OCI-LY7 (cell line): Measurements from ENCODE around the gene PTPRN. TPM values are rescaled to one million over a fixed set of nuclear protein-coding genes. Genes with fewer than 3 reads are reported as not detected.

ENCODE experiments used
- BruUV-seq: library from RNA; stranded (reverse); fragments of 400-500 nt; replicated peaks from 2 replicates; lab custom pipeline; 2021; lab: Mats Ljungman, UMichigan
- CTCF ChIA-PET: fragments of 300-600 bp; sonication (Branson Sonifier 250); formaldehyde crosslinking; loops from one replicate; lab custom pipeline; 2022; ENCODE audit warnings: antibody characterized with exemption; ENCODE audit not compliant: unreplicated experiment; lab: Charles Lee
- POLR2A ChIA-PET: fragments of 300-600 bp; sonication (Branson Sonifier 250); formaldehyde crosslinking; loops from one replicate; lab custom pipeline; 2022; ENCODE audit warnings: antibody characterized with exemption; lab: Charles Lee
- DNase-seq: peaks from one replicate; pipeline ENCODE4 v3.0.0-alpha.2; 2015; ENCODE audit warnings: low spot score
- H2AFZ ChIP-seq: fragments of 200-600 bp; sonication (generic), shearing (Covaris generic); 2 replicates; pipeline ENCODE4 v1.6.1; 2014; ENCODE audit warnings: mild to moderate bottlenecking, antibody characterized with exemption, low read length, moderate library complexity
- H3K27ac ChIP-seq: fragments of 200-600 bp; sonication (generic); 2 replicates; pipeline ENCODE4 v1.5.1; 2014; ENCODE audit warnings: mixed run types, low read depth, mild to moderate bottlenecking, moderate library complexity, low read length, inconsistent platforms; ENCODE audit not compliant: poor library complexity, severe bottlenecking
- H3K36me3 ChIP-seq: fragments of 200-600 bp; sonication (generic); 2 replicates; pipeline ENCODE4 v1.6.1; 2014; ENCODE audit warnings: mild to moderate bottlenecking, antibody characterized with exemption, low read length, moderate library complexity, mixed read lengths; ENCODE audit not compliant: insufficient read depth
- H3K4me1 ChIP-seq: fragments of 200-600 bp; sonication (generic); 2 replicates; pipeline ENCODE4 v1.5.1; 2014; ENCODE audit warnings: mild to moderate bottlenecking, low read length; ENCODE audit not compliant: insufficient read depth, poor library complexity, severe bottlenecking
- H3K4me2 ChIP-seq: fragments of 200-600 bp; sonication (generic); 2 replicates; pipeline ENCODE4 v1.6.1; 2014; ENCODE audit warnings: mild to moderate bottlenecking, low read length
- H3K4me3 ChIP-seq: fragments of 200-600 bp; sonication (generic); 2 replicates; pipeline ENCODE4 v1.5.1; 2014; ENCODE audit warnings: mild to moderate bottlenecking, low read depth, low read length; ENCODE audit not compliant: poor library complexity, severe bottlenecking
- H3K79me2 ChIP-seq: fragments of 200-600 bp; sonication (generic); 2 replicates; pipeline ENCODE4 v1.6.1; 2016; ENCODE audit warnings: low read depth, mild to moderate bottlenecking, low read length, moderate library complexity, mixed read lengths; ENCODE audit not compliant: insufficient read depth
- H3K9me2 ChIP-seq: fragments of 200-600 bp; sonication (generic); 2 replicates; pipeline ENCODE4 v1.6.1; 2016; ENCODE audit warnings: mild to moderate bottlenecking, low read length, mixed read lengths; ENCODE audit not compliant: insufficient read depth
- H3K9me3 ChIP-seq: fragments of 200-600 bp; sonication (generic); 2 replicates; pipeline ENCODE4 v1.6.1; 2014; ENCODE audit warnings: mild to moderate bottlenecking, mixed run types, low read length, mixed read lengths
- H4K20me1 ChIP-seq: fragments of 200-600 bp; sonication (generic); 2 replicates; pipeline ENCODE4 v1.6.1; 2014; ENCODE audit warnings: mild to moderate bottlenecking, antibody characterized with exemption, low read length, moderate library complexity, mixed read lengths; ENCODE audit not compliant: insufficient read depth
- CTCF ChIP-seq: fragments of 200-600 bp; sonication (generic); conservative IDR thresholded peaks from 2 replicates; pipeline ENCODE4 v1.5.1; 2014; ENCODE audit warnings: mild to moderate bottlenecking, antibody characterized with exemption, low read length, moderate library complexity, mixed read lengths
- EZH2phosphoT487 ChIP-seq: fragments of 200-600 bp; sonication (generic); IDR thresholded peaks from 2 replicates; pipeline ENCODE4 v1.6.1; 2018; ENCODE audit warnings: low read depth, borderline replicate concordance, mild to moderate bottlenecking, mixed run types, antibody characterized with exemption, low read length, moderate library complexity, mixed read lengths
- intact Hi-C: fragments of 100-400 bp; cut with micrococcal nuclease; formaldehyde crosslinking; loops from one replicate; pipeline ENCODE4 v1.10.0; 2022; ENCODE audit not compliant: unreplicated experiment
- total RNA-seq, 2 experiments: library from RNA; depleted of rRNA in 1 of 2; stranded (reverse); fragments of >200 nt in 1 of 2; shearing (Covaris generic) in 1 of 2; gene quantifications; 2 replicates each; pipeline ENCODE4 v1.2.3, GENCODE V29; 2014 to 2022

PTPRN gene
- total RNA-seq, 2 experiments from 2014 or later, result not detected

GRCh38 chr2:219356834-219357233, 47.6 kb upstream of the PTPRN start:
- TF ChIP-seq EZH2phosphoT487, result no peak
- TF ChIP-seq CTCF, result no peak
- H2AFZ ChIP-seq, result no peak overlapping the region
- ChIA-PET POLR2A (interaction anchor here (0.6 kb wide), 1 partner anchor 476 kb away, joined by 3 read pairs; the partner anchor contains the start of gene WNT10A), CTCF (no interaction called here)
- BruUV-seq, result no TSS peak
- no peaks in the 10 kb centered on the region for H3K4me1 ChIP-seq
- no peak for DNase-seq
- H3K4me2 ChIP-seq, result no peak overlapping the region
- H3K9me3 ChIP-seq, result no peaks in the 10 kb centered on the region
- H4K20me1 ChIP-seq, result no peaks in the 10 kb centered on the region
- H3K79me2 ChIP-seq, result no peaks in the 10 kb centered on the region
- intact Hi-C loops, result no loop called here
- H3K9me2 ChIP-seq, result no peaks in the 10 kb centered on the region
- no peak overlapping the region for H3K4me3 ChIP-seq
- no peaks in the 10 kb centered on the region for H3K36me3 ChIP-seq
- no peak overlapping the region for H3K27ac ChIP-seq

GRCh38 chr2:219354582-219354981, 45.4 kb upstream of the PTPRN start:
- Histone ChIP-seq H4K20me1 (no peaks in the 10 kb centered on the region), H3K9me3 (no peaks in the 10 kb centered on the region), H3K36me3 (no peaks in the 10 kb centered on the region), H3K27ac (no peak overlapping the region), H3K4me3 (no peak overlapping the region), H3K4me1 (no peaks in the 10 kb centered on the region), H3K9me2 (no peaks in the 10 kb centered on the region), H3K4me2 (no peak overlapping the region), H3K79me2 (no peaks in the 10 kb centered on the region), H2AFZ (no peak overlapping the region)
- TF ChIP-seq EZH2phosphoT487, result no peak
- TF ChIP-seq CTCF, result no peak
- intact Hi-C loops, result no loop called here
- no peak for DNase-seq
- BruUV-seq, result no TSS peak
- POLR2A ChIA-PET, result no interaction called here
- CTCF ChIA-PET, result no interaction called here

- H3K4me1 ChIP-seq, result no peaks in the 10 kb centered on the region
- H4K20me1 ChIP-seq, result no peaks in the 10 kb centered on the region
- H3K27ac ChIP-seq, result no peak overlapping the region
- intact Hi-C loops, result no loop called here
- no peaks in the 10 kb centered on the region for H3K79me2 ChIP-seq
- CTCF ChIA-PET, result no interaction called here
- no TSS peak for BruUV-seq
- no peak for DNase-seq
- no peak overlapping the region for H3K4me2 ChIP-seq
- H3K36me3 ChIP-seq, result no peaks in the 10 kb centered on the region
- no peaks in the 10 kb centered on the region for H3K9me2 ChIP-seq
- H3K4me3 ChIP-seq, result no peak overlapping the region
- no peak overlapping the region for H2AFZ ChIP-seq
- TF ChIP-seq CTCF, result no peak
- no peak for TF ChIP-seq EZH2phosphoT487
- POLR2A ChIA-PET, result interaction anchor here (0.7 kb wide), 1 partner anchor 71 kb away, joined by 3 read pairs; no protein-coding TSS in a partner anchor
- no peaks in the 10 kb centered on the region for H3K9me3 ChIP-seq
Measured at GRCh38 chr2:219353129-219353528, 43.9 kb upstream of the PTPRN start.
